ENCODE measurements around the gene APP. TPM values are rescaled to one million over a fixed set of nuclear protein-coding genes. Genes with fewer than 3 reads are reported as not detected.

Gene APP
- total and polyA plus RNA-seq, 12 donors: 106 to 434 (median 389) TPM

GRCh38 chr21:26112127-26112742 lies 58.3 kb downstream of the APP start:
- Histone ChIP-seq H3K4me1 (peaks cover 0 to 65% (median 33%) of the 10 kb centered on the region in 9 donors), H3K9me3 (no peaks in the 10 kb centered on the region), H3K4me3 (no peak overlapping the region), H3K36me3 (peaks cover 0 to 35% (median 0%) of the 10 kb centered on the region in 9 donors), H3K27ac (peak overlapping the region in 5 of 10 donors; percentile 1 to 69 (median 24)), H3K27me3 (no peaks in the 10 kb centered on the region)
- TF ChIP-seq CTCF (IDR thresholded peaks at IDR 0.05): no peak
- no peak for DNase-seq
- WGBS, 2 donors: 70 to 78% methylated on average over 7 of the region's 7 CpGs
- intact Hi-C loops (cut with DNase I): no loop called here
- ATAC-seq: peak in 7 of 8 donors; percentile 52 to 90 (median 75)

- H3K9me3 ChIP-seq: no peaks in the 10 kb centered on the region
- intact Hi-C loops (cut with DNase I): no loop called here
These were observed 59.9 kb downstream of the APP start for GRCh38 chr21:26110715-26111114.

GRCh38 chr21:26107429-26107828 lies 63.1 kb downstream of the APP start:
- Histone ChIP-seq H3K27me3 (no peaks in the 10 kb centered on the region), H3K27ac (no peak overlapping the region), H3K36me3 (peaks cover 0 to 43% (median 6%) of the 10 kb centered on the region in 9 donors), H3K4me1 (peaks cover 0 to 35% (median 8%) of the 10 kb centered on the region in 9 donors), H3K9me3 (peaks cover 0 to 6% (median 0%) of the 10 kb centered on the region in 11 donors), H3K4me3 (no peak overlapping the region)
- WGBS, 2 donors: 47 to 48% methylated on average over 4 of the region's 4 CpGs
- DNase-seq: no peak
- intact Hi-C loops (cut with DNase I): no loop called here
- ATAC-seq: no peak
- no peak for TF ChIP-seq CTCF (IDR thresholded peaks at IDR 0.05)

More at GRCh38 chr21:26110715-26111114, 59.9 kb downstream of the APP start:
- Histone ChIP-seq H3K4me1 (peaks cover 0 to 58% (median 19%) of the 10 kb centered on the region in 9 donors), H3K27me3 (no peaks in the 10 kb centered on the region), H3K36me3 (peaks cover 0 to 35% (median 0%) of the 10 kb centered on the region in 9 donors), H3K4me3 (no peak overlapping the region), H3K27ac (no peak overlapping the region)
- 70 to 77% methylated on average over 2 of the region's 2 CpGs for WGBS, 2 donors
- DNase-seq (no peak), ATAC-seq (no peak)
- no peak for TF ChIP-seq CTCF (IDR thresholded peaks at IDR 0.05)

GRCh38 chr21:26106562-26106961 lies 64.0 kb downstream of the APP start:
- DNase-seq (no peak), ATAC-seq (no peak)
- H3K9me3 ChIP-seq: peaks cover 0 to 6% (median 0%) of the 10 kb centered on the region in 11 donors
- no peaks in the 10 kb centered on the region for H3K27me3 ChIP-seq
- peaks cover 0 to 41% (median 6%) of the 10 kb centered on the region in 9 donors for H3K36me3 ChIP-seq
- TF ChIP-seq CTCF (IDR thresholded peaks at IDR 0.05): no peak
- 87 to 89% methylated on average over 7 of the region's 7 CpGs for WGBS, 2 donors
- no peak overlapping the region for H3K27ac ChIP-seq
- H3K4me3 ChIP-seq: no peak overlapping the region
- intact Hi-C loops (cut with DNase I): no loop called here
- peaks cover 0 to 28% (median 6%) of the 10 kb centered on the region in 9 donors for H3K4me1 ChIP-seq
